HCT116 (cell line): ENCODE results near the gene CD40. TPM values are rescaled to one million over a fixed set of nuclear protein-coding genes. Genes with fewer than 3 reads are reported as not detected.

ENCODE experiments used
- ATAC-seq: fragments of 200-7000 bp; cut with Tn5 transposase; 2 replicates; pipeline ENCODE4 v1.9.1; 2020; ENCODE audit warnings: mild to moderate bottlenecking, moderate library complexity
- BruUV-seq: library from RNA; stranded (reverse); fragments of 400-500 nt; replicated peaks from 2 replicates; lab custom pipeline; 2021; lab: Mats Ljungman, UMichigan
- CTCF ChIA-PET: fragments of 300-600 bp; sonication (Branson Sonifier 250); formaldehyde crosslinking; loops from one replicate; lab custom pipeline; 2021; ENCODE audit warnings: antibody characterized with exemption; lab: Charles Lee
- POLR2A ChIA-PET: fragments of 300-600, 350-600 bp; sonication (Branson Sonifier 250); formaldehyde crosslinking; loops from one replicate; lab custom pipeline; 2021; ENCODE audit warnings: antibody characterized with exemption; lab: Charles Lee
- RAD21 ChIA-PET, 2 experiments: fragments of 300-600 bp; sonication (Branson Sonifier 250); formaldehyde crosslinking; loops; one replicate each; lab custom pipeline; 2023; ENCODE audit warnings: low total read pairs in 2 of 2; ENCODE audit not compliant: uncharacterized antibody in 2 of 2, unreplicated experiment in 2 of 2, low non-redundant PET in 1 of 2; lab: Charles Lee
- DNase-seq: peaks from one replicate; pipeline ENCODE4 v3.0.0-alpha.2; 2010; ENCODE audit warnings: low read depth, low spot score
- H2AFZ ChIP-seq: fragments of 200-600 bp; shearing (Covaris generic), sonication (generic); 2 replicates; pipeline ENCODE4 v1.6.1; 2017; ENCODE audit warnings: low read depth, mixed run types, mixed read lengths, antibody characterized with exemption, low read length; ENCODE audit not compliant: poor library complexity, severe bottlenecking
- H3K27ac ChIP-seq: 2 replicates; pipeline ENCODE4 v1.5.1; 2012; ENCODE audit warnings: low read depth, low read length
- H3K27me3 ChIP-seq: fragments of 200-600 bp; sonication (generic); 2 replicates; pipeline ENCODE4 v1.6.1; 2016; ENCODE audit warnings: mixed run types, low read length, mixed read lengths; ENCODE audit not compliant: insufficient read depth
- H3K36me3 ChIP-seq, 2 experiments: fragments of 200-500 bp in 1 of 2; fragments of 200-600 bp in 1 of 2; sonication (Bioruptor generic) in 1 of 2; sonication (generic) in 1 of 2; 2 replicates each; pipeline versions ENCODE4 v1.5.1 to v1.6.1; 2014 to 2016; ENCODE audit warnings: low read length in 2 of 2, inconsistent platforms in 1 of 2, mixed read lengths in 1 of 2, mixed run types in 1 of 2; ENCODE audit not compliant: insufficient read depth in 2 of 2, control insufficient read depth in 1 of 2
- H3K4me1 ChIP-seq, 2 experiments: fragments of 200-600 bp in 1 of 2; sonication (generic) in 1 of 2; 2 replicates each; pipeline versions ENCODE4 v1.5.1 to v1.6.1; 2012 to 2017; ENCODE audit warnings: low read length in 2 of 2, inconsistent platforms in 1 of 2, mild to moderate bottlenecking in 1 of 2, mixed read lengths in 1 of 2, mixed run types in 1 of 2, moderate library complexity in 1 of 2; ENCODE audit not compliant: insufficient read depth in 2 of 2, control insufficient read depth in 1 of 2
- H3K4me2 ChIP-seq: fragments of 200-600 bp; sonication (generic); 2 replicates; pipeline ENCODE4 v1.6.1; 2017; ENCODE audit warnings: mixed run types, low read length, mixed read lengths
- H3K4me3 ChIP-seq, 2 experiments: fragments of 200-600 bp in 1 of 2; sonication (generic) in 1 of 2; replicated peaks in 1 of 2; 2 replicates each; pipeline ENCODE4 v1.5.1; 2011 to 2016; ENCODE audit warnings: low read length in 2 of 2, control low read depth in 1 of 2, low read depth in 1 of 2, mild to moderate bottlenecking in 1 of 2, mixed read lengths in 1 of 2, mixed run types in 1 of 2
- H3K79me2 ChIP-seq: fragments of 200-600 bp; sonication (generic); 2 replicates; pipeline ENCODE4 v1.6.1; 2017; ENCODE audit warnings: mild to moderate bottlenecking, mixed run types, low read length, moderate library complexity, mixed read lengths; ENCODE audit not compliant: insufficient read depth
- H3K9ac ChIP-seq: fragments of 200-600 bp; sonication (generic); 2 replicates; pipeline ENCODE4 v1.6.1; 2016; ENCODE audit warnings: low read length, mixed read lengths
- H3K9me2 ChIP-seq: fragments of 200-600 bp; sonication (generic), shearing (Covaris generic); 2 replicates; pipeline ENCODE4 v1.6.1; 2017; ENCODE audit warnings: mixed run types, mild to moderate bottlenecking, moderate library complexity; ENCODE audit not compliant: insufficient read depth
- H3K9me3 ChIP-seq, 2 experiments: fragments of 200-500 bp in 1 of 2; fragments of 200-600 bp in 1 of 2; sonication (Bioruptor generic) in 1 of 2; sonication (generic) in 1 of 2; 2 replicates each; pipeline ENCODE4 v1.6.1; 2014 to 2017; ENCODE audit warnings: low read length in 2 of 2, mixed read lengths in 2 of 2, inconsistent platforms in 1 of 2, low read depth in 1 of 2, mild to moderate bottlenecking in 1 of 2, mixed run types in 1 of 2, moderate library complexity in 1 of 2; ENCODE audit not compliant: control insufficient read depth in 1 of 2, insufficient read depth in 1 of 2
- H4K20me1 ChIP-seq: fragments of 200-600 bp; sonication (generic), shearing (Covaris generic); 2 replicates; pipeline ENCODE4 v1.6.1; 2017; ENCODE audit warnings: mixed run types, mild to moderate bottlenecking, moderate library complexity; ENCODE audit not compliant: insufficient read depth
- CBX3 ChIP-seq: IDR thresholded peaks from 2 replicates; pipeline ENCODE4 v1.6.1; 2012; ENCODE audit warnings: low read depth
- CEBPB ChIP-seq: IDR thresholded peaks from 2 replicates; pipeline ENCODE4 v1.6.1; 2012; ENCODE audit warnings: low read depth
- EGR1 ChIP-seq: IDR thresholded peaks from 2 replicates; pipeline ENCODE4 v1.6.1; 2012; ENCODE audit warnings: low read depth
- EZH2phosphoT487 ChIP-seq: fragments of 200-600 bp; IDR thresholded peaks from 2 replicates; pipeline ENCODE4 v1.6.1; 2018; ENCODE audit warnings: antibody characterized with exemption, borderline replicate concordance
- FOSL1 ChIP-seq: IDR thresholded peaks from 2 replicates; pipeline ENCODE4 v1.6.1; 2012; ENCODE audit warnings: low read depth
- JUND ChIP-seq: IDR thresholded peaks from 2 replicates; pipeline ENCODE4 v1.6.1; 2012
- POLR2A ChIP-seq: IDR thresholded peaks from 2 replicates; pipeline ENCODE4 v1.7.0; 2011; ENCODE audit warnings: borderline replicate concordance; ENCODE audit not compliant: insufficient read depth, insufficient read length; ENCODE audit errors: extremely low read depth
- RAD21 ChIP-seq: IDR thresholded peaks from 2 replicates; pipeline ENCODE4 v1.6.1; 2012; ENCODE audit warnings: low read depth, mild to moderate bottlenecking
- SIN3A ChIP-seq: IDR thresholded peaks from 2 replicates; pipeline ENCODE4 v1.6.1; 2012; ENCODE audit warnings: low read depth
- SP1 ChIP-seq: IDR thresholded peaks from 2 replicates; pipeline ENCODE4 v1.6.1; 2012; ENCODE audit warnings: low read depth
- TCF7L2 ChIP-seq: IDR thresholded peaks from 2 replicates; pipeline ENCODE4 v1.7.0; 2011; ENCODE audit warnings: borderline replicate concordance, inconsistent platforms; ENCODE audit not compliant: insufficient read depth, insufficient read length; ENCODE audit errors: extremely low read depth
- ZNF274 ChIP-seq: fragments of 200-500 bp; sonication (Bioruptor generic); IDR thresholded peaks from 2 replicates; pipeline ENCODE4 v1.6.1; 2014; ENCODE audit warnings: mild to moderate bottlenecking, low read depth, low read length, inconsistent platforms
- intact Hi-C: fragments of 100-400 bp; cut with micrococcal nuclease; formaldehyde crosslinking; loops from 2 replicates; pipeline ENCODE4 v1.10.0; 2022
- total RNA-seq: library from RNA; stranded (reverse); gene quantifications from one replicate; pipeline ENCODE4 v1.2.1, GENCODE V29; 2021; ENCODE audit not compliant: unreplicated experiment
- TF ChIP-seq, protein P1 (sequence below): IDR thresholded peaks from 2 replicates; pipeline ENCODE4 v1.6.1; 2012
- TF ChIP-seq, protein P2 (sequence below): IDR thresholded peaks from 2 replicates; pipeline ENCODE4 v1.6.1; 2012; ENCODE audit warnings: low read depth
- TF ChIP-seq, protein P3 (sequence below), 3 experiments: fragments of 200-600 bp in 1 of 3; sonication (generic) in 1 of 3; IDR thresholded peaks in 2 of 3; conservative IDR thresholded peaks in 1 of 3; 2 replicates each; pipeline ENCODE4 v1.5.1; 2012 to 2017; ENCODE audit warnings: low read depth in 2 of 3, low read length in 2 of 3, antibody characterized with exemption in 1 of 3, borderline replicate concordance in 1 of 3, control low read depth in 1 of 3, mild to moderate bottlenecking in 1 of 3, mixed read lengths in 1 of 3, mixed run types in 1 of 3, moderate library complexity in 1 of 3; ENCODE audit not compliant: insufficient read depth in 1 of 3

The CD40 gene
- total RNA-seq, 1 experiment from 2014 or later = 21.3 TPM

DNA sequence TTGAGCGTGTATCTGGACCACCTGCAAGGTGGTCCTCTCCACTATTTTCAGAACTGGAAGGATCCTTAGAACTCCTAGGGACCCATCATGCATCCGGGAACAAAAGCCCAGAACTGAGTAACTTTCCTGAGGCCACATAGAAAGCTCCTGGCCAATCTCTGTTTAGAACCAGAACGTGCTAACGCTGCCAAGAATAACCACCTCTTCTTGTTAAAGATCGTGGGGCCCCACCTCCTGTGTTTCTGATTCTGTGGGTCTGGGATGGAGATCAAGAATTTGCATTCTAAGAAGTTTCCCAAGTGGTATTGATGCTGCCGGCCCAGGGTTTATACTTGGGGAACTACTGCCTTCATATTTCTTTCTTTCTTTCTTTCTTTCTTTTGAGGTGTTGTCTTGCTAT lies 13.3 kb downstream of the CD40 start:
- H3K36me3 ChIP-seq = peaks cover 3% of the 10 kb centered on the region in 2 experiments; a peak in 2 of 4 replicates
- ChIA-PET RAD21 (interaction anchor here (0.7 to 0.8 kb wide), 2 partner anchors 118 to 132 kb away, joined by 3 to 4 read pairs; no protein-coding TSS in a partner anchor), POLR2A (no interaction called here), CTCF (interaction anchor here (0.6 to 2.6 kb wide), 2 partner anchors 175 to 196 kb away, joined by 3 to 11 read pairs; no protein-coding TSS in a partner anchor)
- no peaks in the 10 kb centered on the region for H3K9me2 ChIP-seq
- DNase-seq (no peak), ATAC-seq (no peak)
- intact Hi-C loops = loop anchor here (5.0 kb wide), 1 partner anchor 176 kb away; the partner anchor contains the start of gene CDH22
- no peaks in the 10 kb centered on the region for H3K4me1 ChIP-seq
- no peak overlapping the region for H3K4me3 ChIP-seq
- no peaks in the 10 kb centered on the region for H3K79me2 ChIP-seq
- 0 out of 2 replicates have a peak, but pooled peaks cover 12% of the 10 kb centered on the region for H3K27me3 ChIP-seq
- H3K9me3 ChIP-seq = no peaks in the 10 kb centered on the region
- H3K9ac ChIP-seq = no peak overlapping the region
- BruUV-seq = no TSS peak
- TF ChIP-seq EZH2phosphoT487 (no peak), CBX3 (no peak), EGR1 (no peak), JUND (no peak), TCF7L2 (no peak), POLR2A (no peak), SIN3A (no peak), SP1 (no peak), ZNF274 (no peak), CEBPB (no peak), FOSL1 (no peak), RAD21 (no peak)
- TF ChIP-seq, protein P1, sequence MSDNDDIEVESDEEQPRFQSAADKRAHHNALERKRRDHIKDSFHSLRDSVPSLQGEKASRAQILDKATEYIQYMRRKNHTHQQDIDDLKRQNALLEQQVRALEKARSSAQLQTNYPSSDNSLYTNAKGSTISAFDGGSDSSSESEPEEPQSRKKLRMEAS = no peak
- TF ChIP-seq, protein P2, sequence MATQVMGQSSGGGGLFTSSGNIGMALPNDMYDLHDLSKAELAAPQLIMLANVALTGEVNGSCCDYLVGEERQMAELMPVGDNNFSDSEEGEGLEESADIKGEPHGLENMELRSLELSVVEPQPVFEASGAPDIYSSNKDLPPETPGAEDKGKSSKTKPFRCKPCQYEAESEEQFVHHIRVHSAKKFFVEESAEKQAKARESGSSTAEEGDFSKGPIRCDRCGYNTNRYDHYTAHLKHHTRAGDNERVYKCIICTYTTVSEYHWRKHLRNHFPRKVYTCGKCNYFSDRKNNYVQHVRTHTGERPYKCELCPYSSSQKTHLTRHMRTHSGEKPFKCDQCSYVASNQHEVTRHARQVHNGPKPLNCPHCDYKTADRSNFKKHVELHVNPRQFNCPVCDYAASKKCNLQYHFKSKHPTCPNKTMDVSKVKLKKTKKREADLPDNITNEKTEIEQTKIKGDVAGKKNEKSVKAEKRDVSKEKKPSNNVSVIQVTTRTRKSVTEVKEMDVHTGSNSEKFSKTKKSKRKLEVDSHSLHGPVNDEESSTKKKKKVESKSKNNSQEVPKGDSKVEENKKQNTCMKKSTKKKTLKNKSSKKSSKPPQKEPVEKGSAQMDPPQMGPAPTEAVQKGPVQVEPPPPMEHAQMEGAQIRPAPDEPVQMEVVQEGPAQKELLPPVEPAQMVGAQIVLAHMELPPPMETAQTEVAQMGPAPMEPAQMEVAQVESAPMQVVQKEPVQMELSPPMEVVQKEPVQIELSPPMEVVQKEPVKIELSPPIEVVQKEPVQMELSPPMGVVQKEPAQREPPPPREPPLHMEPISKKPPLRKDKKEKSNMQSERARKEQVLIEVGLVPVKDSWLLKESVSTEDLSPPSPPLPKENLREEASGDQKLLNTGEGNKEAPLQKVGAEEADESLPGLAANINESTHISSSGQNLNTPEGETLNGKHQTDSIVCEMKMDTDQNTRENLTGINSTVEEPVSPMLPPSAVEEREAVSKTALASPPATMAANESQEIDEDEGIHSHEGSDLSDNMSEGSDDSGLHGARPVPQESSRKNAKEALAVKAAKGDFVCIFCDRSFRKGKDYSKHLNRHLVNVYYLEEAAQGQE = no peak
- TF ChIP-seq, protein P3, sequence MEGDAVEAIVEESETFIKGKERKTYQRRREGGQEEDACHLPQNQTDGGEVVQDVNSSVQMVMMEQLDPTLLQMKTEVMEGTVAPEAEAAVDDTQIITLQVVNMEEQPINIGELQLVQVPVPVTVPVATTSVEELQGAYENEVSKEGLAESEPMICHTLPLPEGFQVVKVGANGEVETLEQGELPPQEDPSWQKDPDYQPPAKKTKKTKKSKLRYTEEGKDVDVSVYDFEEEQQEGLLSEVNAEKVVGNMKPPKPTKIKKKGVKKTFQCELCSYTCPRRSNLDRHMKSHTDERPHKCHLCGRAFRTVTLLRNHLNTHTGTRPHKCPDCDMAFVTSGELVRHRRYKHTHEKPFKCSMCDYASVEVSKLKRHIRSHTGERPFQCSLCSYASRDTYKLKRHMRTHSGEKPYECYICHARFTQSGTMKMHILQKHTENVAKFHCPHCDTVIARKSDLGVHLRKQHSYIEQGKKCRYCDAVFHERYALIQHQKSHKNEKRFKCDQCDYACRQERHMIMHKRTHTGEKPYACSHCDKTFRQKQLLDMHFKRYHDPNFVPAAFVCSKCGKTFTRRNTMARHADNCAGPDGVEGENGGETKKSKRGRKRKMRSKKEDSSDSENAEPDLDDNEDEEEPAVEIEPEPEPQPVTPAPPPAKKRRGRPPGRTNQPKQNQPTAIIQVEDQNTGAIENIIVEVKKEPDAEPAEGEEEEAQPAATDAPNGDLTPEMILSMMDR (IDR thresholded peaks at IDR 0.05 in 2 of 3, conservative IDR thresholded peaks at IDR 0.05 in 1 of 3; ENCODE audit: borderline replicate concordance in 1 of 3, insufficient read depth in 1 of 3, low read depth in 2 of 3, low read length in 2 of 3) = no peak
- no peak overlapping the region for H3K27ac ChIP-seq
- H4K20me1 ChIP-seq = no peaks in the 10 kb centered on the region
- H3K4me2 ChIP-seq = no peak overlapping the region
- H2AFZ ChIP-seq = no peak overlapping the region
